ENCODE measurements around the gene SLC6A3.
A peak's percentile ranks its signal among the peaks of the same experiment; 100 is the strongest.

The SLC6A3 gene

DNA sequence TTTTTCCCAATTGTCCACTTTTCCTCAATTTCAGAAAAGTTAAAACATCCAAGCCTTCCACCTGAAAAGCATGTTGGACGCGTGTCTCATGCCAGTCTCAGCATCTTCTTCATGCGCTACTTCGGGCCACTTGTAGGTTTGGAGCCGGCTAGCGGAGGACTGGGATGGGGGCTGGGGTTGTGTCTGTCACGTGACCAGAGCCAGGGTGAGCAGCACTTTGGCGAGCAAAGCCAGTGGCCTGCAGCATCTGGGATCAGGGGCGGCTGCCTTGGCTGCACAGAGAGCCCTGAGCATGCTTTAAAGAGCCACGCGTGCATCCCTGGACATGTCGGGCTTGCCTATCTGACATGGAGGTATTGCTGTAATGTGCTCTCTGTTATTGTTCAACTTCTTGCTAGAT is 41.2 kb downstream of the SLC6A3 start:
- DNase-seq, result no peak

- DNase-seq, result no peak
Observed at GRCh38 chr5:1402611-1403255, 42.5 kb downstream of the SLC6A3 start.

DNA sequence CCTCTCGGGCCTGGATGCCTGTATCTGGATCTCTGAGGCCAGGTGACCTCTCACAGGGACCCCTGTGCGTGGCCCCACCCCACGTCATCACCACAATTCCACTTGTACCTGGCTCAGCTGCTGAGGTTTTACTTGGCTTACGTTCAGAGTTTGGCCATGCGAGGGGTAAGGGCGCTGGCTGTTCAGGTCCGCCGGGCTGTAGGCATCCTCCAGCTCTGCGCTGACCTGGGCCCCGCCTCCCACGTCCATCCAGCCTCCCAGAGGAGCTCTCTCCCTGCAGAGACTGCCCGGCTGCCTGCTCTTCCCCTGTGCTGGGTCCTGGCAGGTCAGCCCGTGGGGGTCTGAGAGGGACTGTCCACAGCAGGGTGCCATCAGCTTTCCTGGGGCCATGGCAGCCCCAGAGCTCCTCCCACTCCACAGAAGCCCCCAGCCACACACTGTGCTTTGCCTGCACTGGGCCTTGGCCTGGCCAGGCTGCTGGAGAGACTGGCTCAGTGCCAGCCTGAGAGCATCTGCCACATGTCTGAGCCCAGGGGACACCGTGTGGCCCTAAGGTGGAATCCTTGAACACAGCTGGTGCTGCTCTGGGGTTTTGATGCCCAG is 43.6 kb downstream of the SLC6A3 start:
- no peak for DNase-seq

DNA sequence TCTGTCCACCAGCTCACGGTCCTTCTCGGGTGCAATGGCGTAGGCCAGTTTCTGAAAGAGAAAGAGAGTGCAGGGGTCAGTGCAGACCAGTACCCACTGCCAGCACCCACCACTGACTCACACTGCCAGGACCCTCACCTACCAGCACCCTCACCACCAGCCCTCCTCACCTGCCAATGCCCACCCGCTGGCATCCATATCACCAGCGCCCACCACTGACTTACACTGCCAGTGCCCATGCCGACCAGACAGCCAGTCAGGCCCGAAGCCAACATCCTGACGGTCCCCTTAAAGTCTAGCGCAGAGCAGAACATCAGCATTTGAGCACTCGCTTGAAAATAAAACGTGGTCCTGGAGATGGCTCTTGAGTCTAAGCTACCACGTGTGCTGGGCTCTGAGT is 44.3 kb downstream of the SLC6A3 start:
- DNase-seq, result no peak

DNA sequence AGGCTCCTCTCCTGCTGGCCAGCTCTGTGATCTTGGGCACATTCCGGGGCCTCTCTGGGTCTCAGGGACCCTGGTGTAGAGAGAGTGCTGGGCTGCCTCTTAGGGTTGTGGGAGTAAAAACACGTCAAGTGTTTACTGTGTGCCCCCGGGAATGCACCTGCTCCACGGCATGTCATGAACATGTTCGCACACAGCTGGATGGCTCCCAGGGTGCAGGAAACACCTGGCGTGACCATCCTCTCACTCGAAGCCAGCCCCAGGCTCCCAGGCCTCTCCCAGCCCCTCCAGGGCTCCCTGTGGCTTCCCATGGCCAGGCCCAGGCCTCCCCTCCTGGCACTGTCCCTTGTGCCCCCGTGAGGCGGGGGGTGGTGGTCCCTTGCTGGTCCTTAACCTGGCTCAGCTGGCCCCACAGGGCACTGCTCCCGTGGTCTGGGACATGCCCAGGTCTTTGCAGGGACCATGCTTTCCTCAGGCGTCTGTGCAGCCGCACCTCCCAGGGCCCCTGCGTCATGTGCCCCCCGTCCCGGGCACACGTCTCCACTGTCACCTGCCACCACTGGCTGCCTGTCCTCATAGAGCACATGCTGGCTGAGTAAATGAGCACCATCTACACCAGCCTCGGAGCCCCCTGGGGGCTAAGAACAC is 44.9 kb downstream of the SLC6A3 start:
- no peak for DNase-seq

DNA sequence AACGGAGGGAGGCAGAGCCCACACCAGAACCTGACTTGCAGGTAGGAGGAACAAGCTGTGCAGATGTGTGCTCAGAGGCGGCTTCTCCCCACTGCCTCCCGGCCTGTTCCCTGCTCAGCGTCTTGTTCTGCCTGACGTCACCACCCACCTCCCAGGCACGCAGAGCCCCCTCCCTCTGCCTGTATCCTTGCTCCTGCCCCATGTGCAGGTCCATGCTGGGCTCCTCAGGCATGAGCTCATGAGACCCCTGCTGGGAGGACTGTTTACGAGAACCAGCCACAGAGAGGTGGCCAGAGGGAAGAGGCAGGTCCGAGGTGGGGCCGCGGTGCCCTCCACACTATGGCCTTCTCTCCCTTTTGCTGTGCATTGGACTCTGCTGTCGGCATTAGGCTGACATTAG is 45.5 kb downstream of the SLC6A3 start:
- DNase-seq, result no peak

DNA sequence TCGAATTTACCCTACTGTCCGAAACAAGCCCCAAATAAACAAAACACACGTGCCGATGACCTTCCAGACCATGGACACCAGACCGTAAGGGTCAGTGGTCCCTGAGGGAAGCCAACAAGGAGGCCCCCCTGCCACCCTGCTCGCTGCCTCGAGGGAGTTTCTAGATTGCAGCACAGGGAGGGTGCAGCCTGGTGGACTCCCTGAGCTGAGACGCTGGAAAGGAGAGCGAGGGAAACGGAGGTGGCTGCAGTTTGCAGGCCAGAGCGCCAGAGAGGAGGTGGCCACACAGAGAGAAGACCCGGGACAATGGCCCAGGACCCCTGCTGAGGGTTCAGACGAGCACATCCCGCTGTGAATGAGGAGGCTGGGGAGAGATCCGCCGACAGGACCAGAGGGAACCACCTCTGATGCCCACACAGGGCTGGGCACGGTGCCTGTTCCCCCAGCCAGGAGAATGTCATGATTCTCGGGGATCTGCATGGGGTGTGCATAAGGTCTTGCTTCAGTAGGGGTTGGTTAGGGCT is 48.9 kb downstream of the SLC6A3 start:
- DNase-seq, result no peak

DNA sequence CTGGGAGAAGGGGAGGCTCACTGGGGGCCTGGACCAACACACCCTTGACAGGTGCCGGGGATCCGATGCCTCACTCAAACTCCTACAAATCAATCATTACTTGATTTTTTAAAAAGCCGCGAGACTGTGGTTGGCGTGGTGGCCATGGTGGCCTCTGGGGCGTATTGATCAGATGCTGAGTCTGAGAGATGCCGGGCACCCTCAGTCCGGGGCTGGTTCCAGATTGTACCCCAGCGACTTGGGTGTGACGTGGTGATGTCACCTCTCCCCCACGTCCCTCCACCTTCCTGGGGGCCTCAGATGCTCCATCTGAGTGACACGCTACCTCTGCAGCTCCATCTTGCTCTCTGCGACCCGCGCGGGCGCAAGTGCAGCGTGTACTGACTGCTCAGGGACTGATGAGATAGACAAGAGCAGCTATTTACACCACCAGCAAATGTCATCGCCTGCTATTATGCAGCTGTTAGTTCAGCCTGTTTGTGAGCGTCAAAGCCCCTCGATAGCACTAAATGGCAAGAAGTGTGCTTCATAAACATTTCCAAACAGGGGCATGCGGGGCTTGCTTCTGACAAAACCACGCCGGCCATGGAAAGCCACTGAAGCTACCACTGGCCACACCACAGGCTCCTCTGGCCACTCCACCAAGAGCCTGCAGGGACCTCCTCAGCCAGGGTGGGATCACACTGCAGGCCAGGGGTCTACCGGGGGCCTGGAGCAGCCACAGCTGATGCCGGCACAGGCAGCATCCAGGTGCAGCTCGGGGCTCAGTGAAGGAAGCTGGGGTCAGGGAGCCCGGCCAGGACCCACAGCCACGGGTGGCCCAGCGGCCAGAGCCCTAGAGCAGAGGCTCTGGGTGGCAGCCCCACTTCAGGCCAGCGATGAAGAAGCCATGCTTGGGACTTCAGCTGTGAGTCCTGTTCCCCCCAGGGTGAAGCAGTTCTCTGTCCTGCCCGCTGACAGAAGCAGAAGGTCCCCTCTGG is 50.1 kb downstream of the SLC6A3 start:
- no peak for DNase-seq

GRCh38 chr5:1393571-1394501 is 51.4 kb downstream of the SLC6A3 start:
- no peak for DNase-seq

GRCh38 chr5:1392801-1393565 is 52.3 kb downstream of the SLC6A3 start:
- no peak for DNase-seq

DNA sequence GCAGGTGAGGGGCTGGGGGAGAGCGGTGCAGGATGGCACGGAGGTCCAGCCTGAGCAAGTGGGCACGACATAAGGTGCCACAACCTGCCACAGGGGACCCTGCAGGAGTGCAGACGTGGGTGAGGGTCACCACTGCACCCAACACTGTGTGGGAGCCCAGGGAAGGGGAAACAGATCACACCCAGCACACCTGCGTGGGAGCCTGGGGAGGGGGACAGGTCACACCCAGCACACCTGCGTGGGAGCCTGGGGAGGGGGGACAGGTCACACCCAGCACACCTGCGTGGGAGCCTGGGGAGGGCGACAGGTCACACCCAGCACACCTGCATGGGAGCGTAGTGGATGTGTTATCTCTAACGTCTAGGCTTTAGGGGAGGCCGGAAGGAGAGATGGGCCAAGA is 53.0 kb downstream of the SLC6A3 start:
- DNase-seq, result no peak

DNA sequence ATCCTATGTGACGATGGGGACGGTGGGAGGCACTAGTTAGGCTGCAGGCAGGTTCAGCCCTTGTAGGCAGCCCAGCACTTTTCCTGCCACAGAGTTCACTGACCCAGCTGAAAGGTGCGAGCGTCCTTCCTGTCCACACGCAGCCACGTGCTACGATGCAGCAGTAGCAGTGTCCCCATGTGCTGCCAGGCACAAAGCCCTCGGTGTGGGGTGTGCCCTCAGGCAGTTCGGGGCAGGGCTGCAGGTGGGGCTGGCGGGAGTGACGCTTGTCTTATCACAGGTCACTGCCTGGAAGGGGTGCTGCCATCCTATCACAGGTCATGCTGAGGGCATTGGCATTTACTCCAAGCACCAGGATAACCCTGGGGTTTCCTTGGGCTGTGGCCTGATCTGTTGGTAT is 53.5 kb downstream of the SLC6A3 start:
- no peak for DNase-seq

DNA sequence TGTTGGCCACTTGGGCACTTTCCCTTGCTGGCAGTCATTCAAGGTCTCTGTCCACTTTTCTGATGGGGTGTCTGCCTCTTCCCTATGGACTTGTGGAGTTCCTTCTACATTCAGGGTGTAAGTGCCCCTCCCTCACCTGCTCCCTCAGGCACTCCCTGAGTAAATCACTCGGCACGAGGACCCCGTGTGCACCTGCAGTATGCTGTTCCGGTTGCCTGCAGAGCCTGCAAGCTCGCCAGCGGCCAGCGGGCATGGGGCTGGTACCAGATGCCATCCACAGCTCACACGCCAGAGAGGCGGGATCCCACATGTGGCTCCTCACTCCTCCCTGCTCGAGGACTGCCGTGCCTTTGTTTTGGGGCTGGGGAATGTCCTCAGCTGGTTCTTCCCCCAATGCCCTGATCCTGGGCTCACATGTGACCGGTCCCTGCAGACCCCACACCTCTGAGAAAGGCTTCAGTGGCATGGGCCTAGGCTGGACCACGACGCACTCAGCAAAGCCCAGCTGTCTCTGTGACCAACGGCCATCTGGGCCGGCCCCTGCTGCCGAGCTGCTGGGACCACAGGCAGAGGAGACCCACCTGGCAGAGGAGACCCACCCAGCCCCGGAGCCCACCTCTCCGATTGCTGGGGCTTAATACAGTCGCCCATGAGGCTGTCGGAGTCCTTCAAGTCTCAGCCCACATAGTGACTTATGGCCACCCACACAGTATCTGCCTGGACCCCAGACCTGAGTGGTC is 54.2 kb downstream of the SLC6A3 start:
- no peak for DNase-seq

GRCh38 chr5:1390333-1390732 is 54.9 kb downstream of the SLC6A3 start:
- DNase-seq, result no peak

- DNase-seq, result no peak
Observed at GRCh38 chr5:1388383-1388967, 56.8 kb downstream of the SLC6A3 start.

DNA sequence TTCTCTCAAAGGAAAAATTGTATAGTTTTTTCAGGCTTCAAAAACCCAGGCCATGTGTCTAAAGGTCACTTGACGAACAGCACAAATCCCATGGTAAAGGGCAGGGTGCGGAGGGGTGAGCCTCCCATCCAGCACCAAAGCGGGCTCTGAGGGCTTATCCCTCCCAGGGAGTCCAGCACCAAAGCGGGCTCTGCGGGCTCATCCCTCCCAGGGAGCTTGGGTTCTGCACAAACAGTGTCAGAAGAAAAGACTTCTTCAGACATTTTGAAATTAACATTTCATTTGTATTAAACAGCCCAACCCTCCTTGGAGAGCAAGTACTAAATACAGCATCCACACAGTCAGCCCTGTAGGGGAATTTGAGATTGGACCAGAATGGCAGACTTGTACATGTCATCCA is 57.4 kb downstream of the SLC6A3 start:
- no peak for DNase-seq

DNA sequence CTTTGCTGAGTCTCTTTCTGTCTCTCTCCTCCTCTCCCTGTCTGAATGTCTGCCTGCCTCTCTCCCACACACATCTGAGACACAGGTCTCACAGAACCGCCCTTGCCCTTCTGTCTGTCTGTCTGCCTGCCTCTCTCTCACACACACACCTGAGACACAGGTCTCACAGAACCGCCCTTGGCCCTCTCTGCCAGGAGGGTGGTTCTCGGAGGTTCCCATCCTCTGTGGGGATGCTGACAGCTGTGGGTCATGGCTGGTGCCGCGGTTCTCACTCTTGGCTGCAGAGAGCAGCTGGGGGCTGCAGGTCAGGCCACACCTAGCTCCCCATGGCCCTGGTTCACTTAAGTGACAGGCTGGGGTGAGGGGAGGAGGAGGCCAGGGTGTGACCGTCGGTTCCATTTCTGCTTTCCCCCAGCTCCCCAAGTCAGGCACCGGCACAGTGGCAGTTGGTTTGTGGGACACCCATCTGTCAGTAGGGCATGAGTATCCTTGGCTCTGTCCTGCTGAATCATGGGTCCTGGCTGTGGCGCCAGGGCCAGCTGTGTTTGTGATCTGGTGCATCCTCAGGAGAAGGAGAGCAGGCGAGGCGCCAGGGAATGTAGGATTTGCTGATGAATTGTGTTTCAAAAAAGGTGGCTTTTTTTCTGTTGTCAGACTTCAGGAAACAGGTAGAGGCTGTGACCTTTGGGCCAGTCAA is 58.0 kb downstream of the SLC6A3 start:
- DNase-seq, result no peak

DNA sequence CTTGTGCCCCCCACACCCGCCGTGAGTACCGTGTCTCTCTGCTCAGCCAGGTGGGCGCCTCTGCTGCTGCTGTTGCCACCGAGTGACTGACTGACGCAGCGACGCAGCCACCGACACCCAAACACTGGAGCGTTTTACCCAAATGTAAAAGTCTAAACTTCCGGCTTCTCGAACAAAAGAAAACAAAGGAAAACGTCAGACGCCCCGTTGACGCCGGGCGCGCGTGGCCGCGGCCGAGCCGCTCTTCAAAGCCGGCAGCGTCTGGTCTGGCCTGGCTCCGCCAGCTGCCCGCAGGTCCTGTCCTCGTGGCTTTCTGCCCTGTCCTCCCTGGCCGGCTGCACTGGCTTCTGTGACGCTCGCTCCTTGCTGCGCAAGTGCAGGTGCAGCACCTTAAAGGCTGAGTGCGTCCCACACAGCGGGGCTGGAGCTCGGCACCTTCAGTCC is 58.9 kb downstream of the SLC6A3 start:
- DNase-seq, result peak; percentile 66
